ENCODE results near the gene NAALADL1. TPM values are rescaled to one million over a fixed set of nuclear protein-coding genes. Genes with fewer than 3 reads are reported as not detected.

The NAALADL1 gene
- total and polyA plus RNA-seq, 2 experiments from 2014 or later, result 11.1 to 13.7 TPM

- H4K20me1 ChIP-seq (replicated peaks; ENCODE audit: insufficient read depth), result no peaks in the 10 kb centered on the region
- Mint-ChIP-seq H3K4me1 (no peaks in the 10 kb centered on the region), H3K4me3 (no peak overlapping the region), H3K27ac (no peak overlapping the region), H3K9me3 (no peaks in the 10 kb centered on the region), H3K36me3 (ENCODE audit: low read depth) (no peaks in the 10 kb centered on the region), H3K27me3 (ENCODE audit: insufficient read depth, low read depth, poor library complexity) (peaks cover 7% of the 10 kb centered on the region)
- H3K79me2 ChIP-seq (replicated peaks; ENCODE audit: insufficient read depth), result no peaks in the 10 kb centered on the region
- no peaks in the 10 kb centered on the region for H3K4me1 ChIP-seq (ENCODE audit: insufficient read depth)
- H3K27ac ChIP-seq (ENCODE audit: low read depth), result no peak overlapping the region
- no peaks in the 10 kb centered on the region for H3K36me3 ChIP-seq (ENCODE audit: insufficient read depth)
- no peaks in the 10 kb centered on the region for H3F3A ChIP-seq (replicated peaks; ENCODE audit: low read depth)
- no peaks in the 10 kb centered on the region for H3K27me3 ChIP-seq (ENCODE audit: insufficient read depth)
- H3K9me2 ChIP-seq (ENCODE audit: insufficient read depth), result no peaks in the 10 kb centered on the region
- ATAC-seq (no peak), DNase-seq (ENCODE audit: low spot score) (no peak)
- TF ChIP-seq ZNF331 (CRISPR knock-in tag; IDR thresholded peaks at IDR 0.05; ENCODE audit: low read depth), result no peak
- TF ChIP-seq, protein P1, sequence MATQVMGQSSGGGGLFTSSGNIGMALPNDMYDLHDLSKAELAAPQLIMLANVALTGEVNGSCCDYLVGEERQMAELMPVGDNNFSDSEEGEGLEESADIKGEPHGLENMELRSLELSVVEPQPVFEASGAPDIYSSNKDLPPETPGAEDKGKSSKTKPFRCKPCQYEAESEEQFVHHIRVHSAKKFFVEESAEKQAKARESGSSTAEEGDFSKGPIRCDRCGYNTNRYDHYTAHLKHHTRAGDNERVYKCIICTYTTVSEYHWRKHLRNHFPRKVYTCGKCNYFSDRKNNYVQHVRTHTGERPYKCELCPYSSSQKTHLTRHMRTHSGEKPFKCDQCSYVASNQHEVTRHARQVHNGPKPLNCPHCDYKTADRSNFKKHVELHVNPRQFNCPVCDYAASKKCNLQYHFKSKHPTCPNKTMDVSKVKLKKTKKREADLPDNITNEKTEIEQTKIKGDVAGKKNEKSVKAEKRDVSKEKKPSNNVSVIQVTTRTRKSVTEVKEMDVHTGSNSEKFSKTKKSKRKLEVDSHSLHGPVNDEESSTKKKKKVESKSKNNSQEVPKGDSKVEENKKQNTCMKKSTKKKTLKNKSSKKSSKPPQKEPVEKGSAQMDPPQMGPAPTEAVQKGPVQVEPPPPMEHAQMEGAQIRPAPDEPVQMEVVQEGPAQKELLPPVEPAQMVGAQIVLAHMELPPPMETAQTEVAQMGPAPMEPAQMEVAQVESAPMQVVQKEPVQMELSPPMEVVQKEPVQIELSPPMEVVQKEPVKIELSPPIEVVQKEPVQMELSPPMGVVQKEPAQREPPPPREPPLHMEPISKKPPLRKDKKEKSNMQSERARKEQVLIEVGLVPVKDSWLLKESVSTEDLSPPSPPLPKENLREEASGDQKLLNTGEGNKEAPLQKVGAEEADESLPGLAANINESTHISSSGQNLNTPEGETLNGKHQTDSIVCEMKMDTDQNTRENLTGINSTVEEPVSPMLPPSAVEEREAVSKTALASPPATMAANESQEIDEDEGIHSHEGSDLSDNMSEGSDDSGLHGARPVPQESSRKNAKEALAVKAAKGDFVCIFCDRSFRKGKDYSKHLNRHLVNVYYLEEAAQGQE (IDR thresholded peaks at IDR 0.05; ENCODE audit: unreplicated experiment), result no peak
- no peak overlapping the region for H2AFZ ChIP-seq
- no peak overlapping the region for H3K4me2 ChIP-seq
- H3K4me3 ChIP-seq, result no peak overlapping the region
These were observed 4.4 kb downstream of the NAALADL1 start for GRCh38 chr11:65053827-65054508.

GRCh38 chr11:65051398-65051858 lies 6.9 kb downstream of the NAALADL1 start:
- no peaks in the 10 kb centered on the region for H3K9me3 Mint-ChIP-seq
- no peak for ATAC-seq
- H3K4me1 Mint-ChIP-seq, result peaks cover 9% of the 10 kb centered on the region
- TF ChIP-seq ZNF114 (CRISPR knock-in tag; IDR thresholded peaks at IDR 0.05), result no peak
- no peak for TF ChIP-seq NANOG (IDR thresholded peaks at IDR 0.05; ENCODE audit: borderline replicate concordance)
- TF ChIP-seq EZH2 (IDR thresholded peaks at IDR 0.05; ENCODE audit: low read depth, unreplicated experiment), result no peak
- TF ChIP-seq, protein P2, sequence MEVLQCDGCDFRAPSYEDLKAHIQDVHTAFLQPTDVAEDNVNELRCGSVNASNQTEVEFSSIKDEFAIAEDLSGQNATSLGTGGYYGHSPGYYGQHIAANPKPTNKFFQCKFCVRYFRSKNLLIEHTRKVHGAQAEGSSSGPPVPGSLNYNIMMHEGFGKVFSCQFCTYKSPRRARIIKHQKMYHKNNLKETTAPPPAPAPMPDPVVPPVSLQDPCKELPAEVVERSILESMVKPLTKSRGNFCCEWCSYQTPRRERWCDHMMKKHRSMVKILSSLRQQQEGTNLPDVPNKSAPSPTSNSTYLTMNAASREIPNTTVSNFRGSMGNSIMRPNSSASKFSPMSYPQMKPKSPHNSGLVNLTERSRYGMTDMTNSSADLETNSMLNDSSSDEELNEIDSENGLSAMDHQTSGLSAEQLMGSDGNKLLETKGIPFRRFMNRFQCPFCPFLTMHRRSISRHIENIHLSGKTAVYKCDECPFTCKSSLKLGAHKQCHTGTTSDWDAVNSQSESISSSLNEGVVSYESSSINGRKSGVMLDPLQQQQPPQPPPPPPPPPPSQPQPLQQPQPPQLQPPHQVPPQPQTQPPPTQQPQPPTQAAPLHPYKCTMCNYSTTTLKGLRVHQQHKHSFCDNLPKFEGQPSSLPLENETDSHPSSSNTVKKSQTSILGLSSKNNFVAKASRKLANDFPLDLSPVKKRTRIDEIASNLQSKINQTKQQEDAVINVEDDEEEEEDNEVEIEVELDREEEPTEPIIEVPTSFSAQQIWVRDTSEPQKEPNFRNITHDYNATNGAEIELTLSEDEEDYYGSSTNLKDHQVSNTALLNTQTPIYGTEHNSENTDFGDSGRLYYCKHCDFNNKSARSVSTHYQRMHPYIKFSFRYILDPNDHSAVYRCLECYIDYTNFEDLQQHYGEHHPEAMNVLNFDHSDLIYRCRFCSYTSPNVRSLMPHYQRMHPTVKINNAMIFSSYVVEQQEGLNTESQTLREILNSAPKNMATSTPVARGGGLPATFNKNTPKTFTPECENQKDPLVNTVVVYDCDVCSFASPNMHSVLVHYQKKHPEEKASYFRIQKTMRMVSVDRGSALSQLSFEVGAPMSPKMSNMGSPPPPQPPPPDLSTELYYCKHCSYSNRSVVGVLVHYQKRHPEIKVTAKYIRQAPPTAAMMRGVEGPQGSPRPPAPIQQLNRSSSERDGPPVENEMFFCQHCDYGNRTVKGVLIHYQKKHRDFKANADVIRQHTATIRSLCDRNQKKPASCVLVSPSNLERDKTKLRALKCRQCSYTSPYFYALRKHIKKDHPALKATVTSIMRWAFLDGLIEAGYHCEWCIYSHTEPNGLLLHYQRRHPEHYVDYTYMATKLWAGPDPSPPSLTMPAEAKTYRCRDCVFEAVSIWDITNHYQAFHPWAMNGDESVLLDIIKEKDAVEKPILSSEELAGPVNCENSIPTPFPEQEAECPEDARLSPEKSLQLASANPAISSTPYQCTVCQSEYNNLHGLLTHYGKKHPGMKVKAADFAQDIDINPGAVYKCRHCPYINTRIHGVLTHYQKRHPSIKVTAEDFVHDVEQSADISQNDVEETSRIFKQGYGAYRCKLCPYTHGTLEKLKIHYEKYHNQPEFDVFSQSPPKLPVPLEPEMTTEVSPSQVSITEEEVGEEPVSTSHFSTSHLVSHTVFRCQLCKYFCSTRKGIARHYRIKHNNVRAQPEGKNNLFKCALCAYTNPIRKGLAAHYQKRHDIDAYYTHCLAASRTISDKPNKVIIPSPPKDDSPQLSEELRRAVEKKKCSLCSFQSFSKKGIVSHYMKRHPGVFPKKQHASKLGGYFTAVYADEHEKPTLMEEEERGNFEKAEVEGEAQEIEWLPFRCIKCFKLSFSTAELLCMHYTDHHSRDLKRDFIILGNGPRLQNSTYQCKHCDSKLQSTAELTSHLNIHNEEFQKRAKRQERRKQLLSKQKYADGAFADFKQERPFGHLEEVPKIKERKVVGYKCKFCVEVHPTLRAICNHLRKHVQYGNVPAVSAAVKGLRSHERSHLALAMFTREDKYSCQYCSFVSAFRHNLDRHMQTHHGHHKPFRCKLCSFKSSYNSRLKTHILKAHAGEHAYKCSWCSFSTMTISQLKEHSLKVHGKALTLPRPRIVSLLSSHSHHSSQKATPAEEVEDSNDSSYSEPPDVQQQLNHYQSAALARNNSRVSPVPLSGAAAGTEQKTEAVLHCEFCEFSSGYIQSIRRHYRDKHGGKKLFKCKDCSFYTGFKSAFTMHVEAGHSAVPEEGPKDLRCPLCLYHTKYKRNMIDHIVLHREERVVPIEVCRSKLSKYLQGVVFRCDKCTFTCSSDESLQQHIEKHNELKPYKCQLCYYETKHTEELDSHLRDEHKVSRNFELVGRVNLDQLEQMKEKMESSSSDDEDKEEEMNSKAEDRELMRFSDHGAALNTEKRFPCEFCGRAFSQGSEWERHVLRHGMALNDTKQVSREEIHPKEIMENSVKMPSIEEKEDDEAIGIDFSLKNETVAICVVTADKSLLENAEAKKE (CRISPR knock-in tag; IDR thresholded peaks at IDR 0.05), result no peak
- no peak for TF ChIP-seq JUNB (IDR thresholded peaks at IDR 0.05; ENCODE audit: unreplicated experiment)
- TF ChIP-seq CREB1 (CRISPR knock-in tag; IDR thresholded peaks at IDR 0.05; ENCODE audit: low read depth), result no peak

More at GRCh38 chr11:65051398-65051858, 6.9 kb downstream of the NAALADL1 start:
- no peak overlapping the region for H2AFZ ChIP-seq
- H3K27me3 Mint-ChIP-seq (ENCODE audit: insufficient read depth, low read depth, poor library complexity), result peaks cover 3% of the 10 kb centered on the region
- no peak for DNase-seq (ENCODE audit: low spot score)
- H4K20me1 ChIP-seq (replicated peaks; ENCODE audit: insufficient read depth), result no peaks in the 10 kb centered on the region; the same call in 1 of the 2 replicates
- no peaks in the 10 kb centered on the region for H3K79me2 ChIP-seq (replicated peaks; ENCODE audit: insufficient read depth)
- H3K9me2 ChIP-seq (ENCODE audit: insufficient read depth), result no peaks in the 10 kb centered on the region
- no peak overlapping the region for H3K27ac ChIP-seq (ENCODE audit: low read depth)
- H3F3A ChIP-seq (replicated peaks; ENCODE audit: low read depth), result 0 out of 2 replicates have a peak, but pooled peaks cover 3% of the 10 kb centered on the region
- no peaks in the 10 kb centered on the region for H3K36me3 ChIP-seq (ENCODE audit: insufficient read depth)
- no peaks in the 10 kb centered on the region for H3K36me3 Mint-ChIP-seq (ENCODE audit: low read depth)
- peaks cover 3% of the 10 kb centered on the region; the same call in 1 of the 2 replicates for H3K4me1 ChIP-seq (ENCODE audit: insufficient read depth)
- no peak overlapping the region for H3K4me2 ChIP-seq
- peaks cover 7% of the 10 kb centered on the region; the same call in 1 of the 2 replicates for H3K27me3 ChIP-seq (ENCODE audit: insufficient read depth)
- no peak overlapping the region for H3K4me3 Mint-ChIP-seq
- no peak overlapping the region for H3K4me3 ChIP-seq
- no peak overlapping the region for H3K27ac Mint-ChIP-seq
